Measurements from ENCODE around the gene TMEM134. TPM values are rescaled to one million over a fixed set of nuclear protein-coding genes. Genes with fewer than 3 reads are reported as not detected.
A peak's percentile ranks its signal among the peaks of the same experiment; 100 is the strongest.

TMEM134 gene
- total RNA-seq, 1 donor from 2014 or later: 38.0 TPM

GRCh38 chr11:67472882-67473281 is 3.8 kb upstream of the TMEM134 start:
- no peaks in the 10 kb centered on the region for H3K36me3 ChIP-seq (ENCODE audit: insufficient read depth, low read length)
- TF ChIP-seq CTCF (IDR thresholded peaks at IDR 0.05; ENCODE audit: insufficient read depth, low read depth, low read length): no peak
- TF ChIP-seq EZH2 (IDR thresholded peaks at IDR 0.05; ENCODE audit: insufficient read depth, low read length): no peak
- H4K20me1 ChIP-seq (ENCODE audit: insufficient read depth, low read length): no peaks in the 10 kb centered on the region
- H3K4me3 ChIP-seq (ENCODE audit: insufficient read depth, low read depth, low read length): no peak overlapping the region
- Mint-ChIP-seq H3K36me3 (ENCODE audit: low read depth, unreplicated experiment) (no peaks in the 10 kb centered on the region), H3K27ac (ENCODE audit: unreplicated experiment) (no peak overlapping the region), H3K27me3 (ENCODE audit: low read depth, unreplicated experiment) (peaks cover 2% of the 10 kb centered on the region), H3K9me3 (ENCODE audit: unreplicated experiment) (no peaks in the 10 kb centered on the region), H3K4me1 (ENCODE audit: low read depth, unreplicated experiment) (no peaks in the 10 kb centered on the region), H3K4me3 (ENCODE audit: unreplicated experiment) (no peak overlapping the region)
- no peaks in the 10 kb centered on the region for H3K27me3 ChIP-seq (ENCODE audit: insufficient read depth, low read length)
- peaks cover 7% of the 10 kb centered on the region for H3K4me1 ChIP-seq (ENCODE audit: insufficient read depth, low read length)
- no peak for DNase-seq (ENCODE audit: low read depth)
- peaks cover 8% of the 10 kb centered on the region for H3K79me2 ChIP-seq (ENCODE audit: insufficient read depth, low read length)
- no peak overlapping the region for H3K4me2 ChIP-seq (ENCODE audit: low read length)
- H2AFZ ChIP-seq (ENCODE audit: low read depth, low read length): no peak overlapping the region
- no peak overlapping the region for H3K9ac ChIP-seq (ENCODE audit: low read length)
- H3K9me3 ChIP-seq (ENCODE audit: insufficient read depth, low read depth, low read length): no peaks in the 10 kb centered on the region
- H3K27ac ChIP-seq (ENCODE audit: low read depth, low read length): no peak overlapping the region
- FAIRE-seq: no peak

- peak overlapping the region; percentile 77 for H3K27ac Mint-ChIP-seq (ENCODE audit: unreplicated experiment)
- no peak overlapping the region for H3K4me2 ChIP-seq (ENCODE audit: low read length)
- TF ChIP-seq CTCF (IDR thresholded peaks at IDR 0.05; ENCODE audit: insufficient read depth, low read depth, low read length): no peak
- TF ChIP-seq EZH2 (IDR thresholded peaks at IDR 0.05; ENCODE audit: insufficient read depth, low read length): no peak
- H3K9me3 Mint-ChIP-seq (ENCODE audit: unreplicated experiment): no peaks in the 10 kb centered on the region
- H2AFZ ChIP-seq (ENCODE audit: low read depth, low read length): no peak overlapping the region
- H3K4me3 ChIP-seq (ENCODE audit: insufficient read depth, low read depth, low read length): no peak overlapping the region
- H4K20me1 ChIP-seq (ENCODE audit: insufficient read depth, low read length): no peaks in the 10 kb centered on the region
- H3K27ac ChIP-seq (ENCODE audit: low read depth, low read length): no peak overlapping the region
- H3K9ac ChIP-seq (ENCODE audit: low read length): no peak overlapping the region
- no peaks in the 10 kb centered on the region for H3K27me3 ChIP-seq (ENCODE audit: insufficient read depth, low read length)
- peaks cover 10% of the 10 kb centered on the region for H3K4me1 ChIP-seq (ENCODE audit: insufficient read depth, low read length)
- H3K36me3 ChIP-seq (ENCODE audit: insufficient read depth, low read length): no peaks in the 10 kb centered on the region
- H3K36me3 Mint-ChIP-seq (ENCODE audit: low read depth, unreplicated experiment): no peaks in the 10 kb centered on the region
- no peak for FAIRE-seq
- H3K4me3 Mint-ChIP-seq (ENCODE audit: unreplicated experiment): peak overlapping the region; percentile 50
- no peaks in the 10 kb centered on the region for H3K27me3 Mint-ChIP-seq (ENCODE audit: low read depth, unreplicated experiment)
- DNase-seq (ENCODE audit: low read depth): no peak
- peaks cover 9% of the 10 kb centered on the region for H3K79me2 ChIP-seq (ENCODE audit: insufficient read depth, low read length)
- H3K4me1 Mint-ChIP-seq (ENCODE audit: low read depth, unreplicated experiment): peaks cover under 1% of the 10 kb centered on the region
- no peaks in the 10 kb centered on the region for H3K9me3 ChIP-seq (ENCODE audit: insufficient read depth, low read depth, low read length)
Observed at GRCh38 chr11:67470337-67471002, 1.4 kb upstream of the TMEM134 start.

GRCh38 chr11:67469508-67469811 is 409 bp upstream of the TMEM134 start:
- no peaks in the 10 kb centered on the region for H3K9me3 Mint-ChIP-seq (ENCODE audit: unreplicated experiment)
- H3K4me3 Mint-ChIP-seq (ENCODE audit: unreplicated experiment): peak overlapping the region; percentile 76
- H3K27ac Mint-ChIP-seq (ENCODE audit: unreplicated experiment): peak overlapping the region; percentile 53
- peaks cover 4% of the 10 kb centered on the region for H3K4me1 Mint-ChIP-seq (ENCODE audit: low read depth, unreplicated experiment)
- H2AFZ ChIP-seq (ENCODE audit: low read depth, low read length): peak overlapping the region; percentile 81
- no peaks in the 10 kb centered on the region for H4K20me1 ChIP-seq (ENCODE audit: insufficient read depth, low read length)
- no peaks in the 10 kb centered on the region for H3K27me3 ChIP-seq (ENCODE audit: insufficient read depth, low read length)
- peak overlapping the region; percentile 89 for H3K4me2 ChIP-seq (ENCODE audit: low read length)
- TF ChIP-seq EZH2 (IDR thresholded peaks at IDR 0.05; ENCODE audit: insufficient read depth, low read length) (no peak), CTCF (IDR thresholded peaks at IDR 0.05; ENCODE audit: insufficient read depth, low read depth, low read length) (no peak)
- peak overlapping the region; percentile 60 for H3K4me3 ChIP-seq (ENCODE audit: insufficient read depth, low read depth, low read length)
- H3K27ac ChIP-seq (ENCODE audit: low read depth, low read length): peak overlapping the region; percentile 57
- FAIRE-seq: no peak
- no peaks in the 10 kb centered on the region for H3K27me3 Mint-ChIP-seq (ENCODE audit: low read depth, unreplicated experiment)
- H3K79me2 ChIP-seq (ENCODE audit: insufficient read depth, low read length): peaks cover 9% of the 10 kb centered on the region
- H3K9me3 ChIP-seq (ENCODE audit: insufficient read depth, low read depth, low read length): no peaks in the 10 kb centered on the region
- peaks cover 3% of the 10 kb centered on the region for H3K36me3 Mint-ChIP-seq (ENCODE audit: low read depth, unreplicated experiment)
- peak overlapping the region; percentile 82 for H3K9ac ChIP-seq (ENCODE audit: low read length)
- H3K36me3 ChIP-seq (ENCODE audit: insufficient read depth, low read length): no peaks in the 10 kb centered on the region
- H3K4me1 ChIP-seq (ENCODE audit: insufficient read depth, low read length): peaks cover 10% of the 10 kb centered on the region
- no peak for DNase-seq (ENCODE audit: low read depth)
